Measurements from ENCODE around the gene SOX21.

DNA sequence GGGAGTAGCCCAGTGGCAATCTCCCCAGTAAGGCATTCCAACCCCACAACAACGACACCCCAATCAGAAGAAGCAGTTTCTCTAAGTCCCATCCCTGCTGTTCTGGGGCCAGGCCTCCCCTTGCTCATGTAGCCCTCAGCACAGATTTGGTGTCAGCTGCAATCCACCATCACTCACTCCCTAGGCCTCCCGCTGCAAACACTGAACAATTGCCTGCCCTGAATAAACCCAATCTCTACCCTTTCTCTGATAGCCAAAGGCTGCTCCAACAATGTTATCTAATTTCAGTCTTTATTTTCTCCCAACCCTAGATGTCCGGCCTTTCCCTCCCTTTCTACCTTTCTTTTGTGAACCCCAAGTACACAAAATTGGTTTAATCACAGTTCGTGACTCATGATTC, 5.6 kb upstream of the SOX21 start:
- TF ChIP-seq, protein P1, sequence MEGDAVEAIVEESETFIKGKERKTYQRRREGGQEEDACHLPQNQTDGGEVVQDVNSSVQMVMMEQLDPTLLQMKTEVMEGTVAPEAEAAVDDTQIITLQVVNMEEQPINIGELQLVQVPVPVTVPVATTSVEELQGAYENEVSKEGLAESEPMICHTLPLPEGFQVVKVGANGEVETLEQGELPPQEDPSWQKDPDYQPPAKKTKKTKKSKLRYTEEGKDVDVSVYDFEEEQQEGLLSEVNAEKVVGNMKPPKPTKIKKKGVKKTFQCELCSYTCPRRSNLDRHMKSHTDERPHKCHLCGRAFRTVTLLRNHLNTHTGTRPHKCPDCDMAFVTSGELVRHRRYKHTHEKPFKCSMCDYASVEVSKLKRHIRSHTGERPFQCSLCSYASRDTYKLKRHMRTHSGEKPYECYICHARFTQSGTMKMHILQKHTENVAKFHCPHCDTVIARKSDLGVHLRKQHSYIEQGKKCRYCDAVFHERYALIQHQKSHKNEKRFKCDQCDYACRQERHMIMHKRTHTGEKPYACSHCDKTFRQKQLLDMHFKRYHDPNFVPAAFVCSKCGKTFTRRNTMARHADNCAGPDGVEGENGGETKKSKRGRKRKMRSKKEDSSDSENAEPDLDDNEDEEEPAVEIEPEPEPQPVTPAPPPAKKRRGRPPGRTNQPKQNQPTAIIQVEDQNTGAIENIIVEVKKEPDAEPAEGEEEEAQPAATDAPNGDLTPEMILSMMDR (conservative IDR thresholded peaks at IDR 0.05; ENCODE audit: low read length): no peak
- no peak for TF ChIP-seq EZH2phosphoT487 (IDR thresholded peaks at IDR 0.05; ENCODE audit: borderline replicate concordance)
